Measurements from ENCODE around the gene EEIG1.

EEIG1 gene

DNA sequence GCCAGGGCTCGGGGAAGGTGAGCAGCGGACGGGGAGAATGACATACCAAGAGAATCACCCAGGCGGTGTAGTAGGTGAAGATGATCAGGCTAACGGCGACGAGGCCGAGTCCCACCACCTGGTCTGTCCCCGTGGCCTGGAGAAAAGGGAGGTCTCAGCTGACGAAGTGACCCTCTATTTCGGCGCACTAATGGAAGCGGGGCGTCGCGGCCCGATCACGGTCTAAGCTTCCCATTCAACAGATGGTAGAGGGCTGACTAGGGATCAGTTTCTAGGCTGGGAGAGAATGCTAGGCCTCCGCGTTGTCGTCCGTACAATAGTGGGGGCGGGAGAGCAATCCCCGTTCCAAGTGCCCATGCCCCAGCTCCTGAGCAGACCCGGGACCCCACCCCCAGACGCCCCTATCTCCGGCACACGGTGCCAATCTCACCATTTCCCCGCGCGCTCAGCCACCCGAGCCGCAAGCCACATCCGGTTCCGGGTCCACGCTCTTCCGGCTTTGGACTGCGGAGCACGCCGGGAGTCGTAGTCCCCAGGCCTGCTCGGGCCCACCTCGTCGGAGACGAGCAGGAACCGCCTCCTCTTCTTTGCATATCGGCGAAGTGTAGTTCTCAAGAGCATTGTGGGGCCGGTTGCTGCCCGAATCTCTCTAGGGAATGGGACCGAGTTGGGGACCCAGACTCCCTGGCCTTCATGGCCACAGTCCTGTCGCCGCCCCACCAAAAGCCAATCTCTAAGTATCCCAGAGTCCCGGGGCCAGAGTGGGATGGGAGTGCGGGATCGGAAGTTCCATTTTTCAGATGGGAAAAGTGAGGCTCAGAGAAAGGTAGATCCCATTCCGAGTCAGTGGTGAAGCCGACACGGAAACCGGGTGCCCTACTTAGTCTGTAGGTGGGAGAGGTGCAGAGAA, 43.1 kb downstream of the EEIG1 start, which contains the start of gene DPM2:
TSS of gene DPM2 (minus strand) at position 467 of the 910 bp plus-strand sequence. CDS start at position 433, 34 bp downstream.
- DNase-seq: peak; percentile 94

GRCh38 chr9:127937056-127937387, 43.8 kb downstream of the EEIG1 start:
- DNase-seq: no peak

DNA sequence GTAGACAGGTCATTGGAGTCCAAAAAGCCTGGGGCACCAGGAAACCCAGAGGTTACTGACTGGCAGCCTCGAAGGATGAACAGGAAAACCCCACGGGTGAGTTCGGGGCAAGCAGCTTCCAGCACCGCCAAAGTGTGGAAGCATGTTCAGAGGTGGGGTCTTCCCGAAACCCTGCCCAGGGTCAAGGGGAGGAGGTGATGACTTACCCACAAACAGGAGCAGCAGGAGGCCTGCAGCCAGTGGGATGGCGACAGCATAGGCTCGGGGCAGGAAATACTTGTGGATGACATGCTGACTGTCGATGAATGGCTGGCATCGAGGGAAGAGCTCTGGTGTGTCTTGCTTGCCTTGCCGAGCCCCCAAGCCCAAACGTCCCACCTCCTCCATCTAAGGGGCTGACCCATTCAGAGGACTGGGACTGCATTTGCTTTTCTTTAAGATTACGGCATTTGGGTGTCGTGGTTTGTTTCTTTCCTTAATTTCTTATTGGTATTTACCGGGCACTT, 44.4 kb downstream of the EEIG1 start:
- DNase-seq: no peak

GRCh38 chr9:127935765-127936221, 45.0 kb downstream of the EEIG1 start:
- DNase-seq: no peak

- DNase-seq: no peak
Observed at GRCh38 chr9:127934986-127935385, 45.8 kb downstream of the EEIG1 start.

DNA sequence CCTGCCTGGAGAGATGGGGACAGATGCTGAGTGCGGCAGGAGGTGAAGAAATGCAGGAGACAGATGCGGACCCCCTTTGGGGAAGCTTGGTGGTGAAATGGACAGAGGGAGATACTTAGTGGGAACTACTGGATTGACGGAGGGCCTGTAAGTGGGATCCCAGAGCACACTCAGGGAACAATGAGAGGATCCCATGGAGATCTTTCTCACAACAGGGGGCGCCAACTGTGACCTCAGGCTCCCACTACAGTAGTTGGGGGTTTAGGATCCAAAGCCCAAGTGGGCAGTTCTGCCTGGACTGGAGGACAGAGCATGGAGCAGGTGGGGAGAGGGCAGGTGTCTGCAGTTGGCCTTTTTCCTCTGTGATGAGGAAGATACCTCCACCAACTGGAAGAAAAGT, 46.5 kb downstream of the EEIG1 start:
- no peak for DNase-seq

DNA sequence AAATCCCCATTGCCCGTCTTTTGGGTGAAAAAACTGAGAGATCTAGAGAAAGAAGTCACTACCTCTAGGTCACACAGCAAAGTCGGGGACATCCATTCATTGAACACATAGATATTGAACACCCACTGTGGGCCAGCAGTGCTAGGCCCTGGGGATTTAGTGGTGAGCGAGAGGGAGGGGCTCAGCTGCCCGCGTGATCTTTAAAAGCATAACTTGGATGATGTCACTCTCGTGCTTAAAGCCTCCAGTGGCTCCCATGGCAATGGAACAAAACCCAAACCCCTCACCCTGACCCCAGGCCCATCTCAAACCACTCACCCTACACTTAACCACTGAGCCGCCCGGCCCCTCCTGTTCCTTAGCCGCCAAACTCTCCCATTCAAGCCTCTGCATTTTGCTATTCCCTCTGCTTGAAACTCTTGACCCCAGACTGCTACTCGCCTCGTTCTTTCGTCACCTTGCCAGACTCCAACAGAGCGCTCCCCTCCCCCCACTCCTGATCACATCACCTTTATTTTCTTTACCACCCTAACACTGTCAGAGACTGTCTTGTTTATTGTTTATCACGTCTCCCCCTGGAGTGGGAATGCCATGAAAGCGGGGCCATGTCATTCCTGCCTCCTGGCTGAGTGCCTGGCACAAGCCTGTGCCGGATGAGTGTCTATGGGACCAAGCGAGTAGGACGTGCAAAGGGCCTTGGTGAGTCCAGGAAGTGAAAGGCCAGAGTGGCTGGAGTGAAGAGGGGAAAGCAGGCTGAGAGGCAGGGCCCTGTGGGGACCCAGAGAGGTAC, 49.5 kb downstream of the EEIG1 start:
- peak; percentile 80 for DNase-seq
